Lung (tissue), 13 donors: ENCODE measurements around the gene SERINC1. TPM values are rescaled to one million over a fixed set of nuclear protein-coding genes. Genes with fewer than 3 reads are reported as not detected.

Experiments
- ATAC-seq: fragments of 200-7000 bp; cut with Tn5 transposase; one replicate; pipeline ENCODE4 v1.9.1; 2020; ENCODE audit warnings: moderate number of reproducible peaks; ENCODE audit not compliant: insufficient read depth, low FRiP score
- DNase-seq, 3 donors: peaks; one replicate each; pipeline ENCODE4 v3.0.0-alpha.2; 2013 to 2017
- H3K27ac ChIP-seq, 2 donors: one replicate each; pipeline ENCODE4 v1.5.1; 2013; ENCODE audit warnings: mild to moderate bottlenecking in 2 of 2, moderate library complexity in 2 of 2, control low read depth in 1 of 2, inconsistent platforms in 1 of 2, low read depth in 1 of 2, low read length in 1 of 2
- H3K27me3 ChIP-seq, 3 donors: one replicate each; pipeline ENCODE4 v1.5.1; 2013; ENCODE audit warnings: low read length in 2 of 3; ENCODE audit not compliant: control insufficient read depth in 3 of 3, insufficient read depth in 3 of 3
- H3K36me3 ChIP-seq, 4 donors: one replicate each; pipeline ENCODE4 v1.5.1; 2013; ENCODE audit warnings: low read length in 4 of 4, mild to moderate bottlenecking in 1 of 4, moderate library complexity in 1 of 4; ENCODE audit not compliant: control insufficient read depth in 4 of 4, insufficient read depth in 4 of 4
- H3K4me1 ChIP-seq, 5 donors: one replicate each; pipeline ENCODE4 v1.5.1; 2013; ENCODE audit warnings: low read length in 5 of 5, mild to moderate bottlenecking in 2 of 5, moderate library complexity in 1 of 5; ENCODE audit not compliant: control insufficient read depth in 5 of 5, insufficient read depth in 5 of 5
- H3K4me3 ChIP-seq: one replicate; pipeline ENCODE4 v1.5.1; 2013; ENCODE audit warnings: mild to moderate bottlenecking, control low read depth, moderate library complexity
- H3K9ac ChIP-seq, 2 donors: one replicate each; pipeline ENCODE4 v1.5.1; 2013; ENCODE audit warnings: low read length in 2 of 2, control low read depth in 1 of 2; ENCODE audit not compliant: insufficient read depth in 1 of 2
- H3K9me3 ChIP-seq, 4 donors: one replicate each; pipeline ENCODE4 v1.5.1; 2013; ENCODE audit warnings: low read length in 3 of 4, mild to moderate bottlenecking in 1 of 4, moderate library complexity in 1 of 4; ENCODE audit not compliant: control insufficient read depth in 4 of 4, insufficient read depth in 3 of 4
- WGBS, 2 donors: extraction: QIAGEN DNeasy Blood & Tissue Kit; methylation state at CpG; one replicate each; pipeline ENCODE4 v1.1.7; 2013; 5-methylcytosine and 5-hydroxymethylcytosine counted together
- polyA plus RNA-seq, 2 donors: library from polyadenylated mRNA; stranded (reverse); fragments of 200-250 nt; gene quantifications; one replicate each; pipeline ENCODE4 v1.2.1, GENCODE V29; 2013
- small RNA-seq: library from RNA; depleted of rRNA; stranded (forward); fragments of <200 nt; gene quantifications from one replicate; pipeline ENCODE3, GENCODE V24; 2014; ENCODE audit warnings: low replicate concordance
- total RNA-seq, 2 donors: library from RNA; depleted of rRNA in 1 of 2; stranded (reverse); fragments of >200 nt in 1 of 2; gene quantifications; one replicate each; pipeline ENCODE4 v1.2.1, GENCODE V29; 2014 to 2021
- TF ChIP-seq, protein P1 (sequence below): IDR thresholded peaks from 2 replicates; pipeline ENCODE4 v1.5.1; 2012; ENCODE audit warnings: mild to moderate bottlenecking; ENCODE audit errors: control extremely low read depth, extremely low read depth
- donor health status: control.
- donor health status: control.
- donor health status: Bipolar disorder and iron deficiency.
- donor health status: healthy.
- donor health status: DM: yes; HTN: yes; CAD: no.

The SERINC1 gene
- total and polyA plus RNA-seq, 4 donors: 50.1 to 226 (median 128) TPM

DNA sequence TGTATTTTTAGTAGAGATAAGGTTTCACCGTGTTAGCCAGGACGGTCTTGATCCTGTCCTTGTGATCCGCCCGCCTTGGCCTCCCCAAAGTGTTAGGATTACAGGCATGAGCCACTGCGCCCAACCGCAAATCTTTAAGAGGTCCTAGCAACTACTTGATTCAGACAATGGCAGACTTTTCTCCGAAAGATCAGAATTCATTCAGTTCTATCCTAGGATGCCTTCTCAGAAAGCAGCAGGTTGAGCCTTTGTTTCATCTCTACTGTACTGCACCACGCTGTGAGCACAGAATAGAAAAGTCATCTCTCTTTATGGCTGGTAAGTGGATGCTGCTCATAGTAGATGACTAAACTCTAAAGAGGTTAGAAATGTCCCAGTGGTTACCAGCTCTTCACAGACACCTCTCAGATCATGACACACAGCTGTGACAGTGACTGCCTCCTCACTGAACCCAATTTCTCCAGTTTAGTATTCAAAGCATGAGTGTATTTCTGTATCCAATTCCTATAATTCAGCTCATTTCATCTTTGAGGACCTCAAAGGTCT, 78.2 kb downstream of the SERINC1 start:
- TF ChIP-seq, protein P1, sequence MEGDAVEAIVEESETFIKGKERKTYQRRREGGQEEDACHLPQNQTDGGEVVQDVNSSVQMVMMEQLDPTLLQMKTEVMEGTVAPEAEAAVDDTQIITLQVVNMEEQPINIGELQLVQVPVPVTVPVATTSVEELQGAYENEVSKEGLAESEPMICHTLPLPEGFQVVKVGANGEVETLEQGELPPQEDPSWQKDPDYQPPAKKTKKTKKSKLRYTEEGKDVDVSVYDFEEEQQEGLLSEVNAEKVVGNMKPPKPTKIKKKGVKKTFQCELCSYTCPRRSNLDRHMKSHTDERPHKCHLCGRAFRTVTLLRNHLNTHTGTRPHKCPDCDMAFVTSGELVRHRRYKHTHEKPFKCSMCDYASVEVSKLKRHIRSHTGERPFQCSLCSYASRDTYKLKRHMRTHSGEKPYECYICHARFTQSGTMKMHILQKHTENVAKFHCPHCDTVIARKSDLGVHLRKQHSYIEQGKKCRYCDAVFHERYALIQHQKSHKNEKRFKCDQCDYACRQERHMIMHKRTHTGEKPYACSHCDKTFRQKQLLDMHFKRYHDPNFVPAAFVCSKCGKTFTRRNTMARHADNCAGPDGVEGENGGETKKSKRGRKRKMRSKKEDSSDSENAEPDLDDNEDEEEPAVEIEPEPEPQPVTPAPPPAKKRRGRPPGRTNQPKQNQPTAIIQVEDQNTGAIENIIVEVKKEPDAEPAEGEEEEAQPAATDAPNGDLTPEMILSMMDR: no peak
- Histone ChIP-seq H3K27me3 (no peaks in the 10 kb centered on the region), H3K9me3 (no peaks in the 10 kb centered on the region), H3K9ac (no peak overlapping the region), H3K4me1 (no peaks in the 10 kb centered on the region), H3K36me3 (no peaks in the 10 kb centered on the region), H3K27ac (no peak overlapping the region), H3K4me3 (no peak overlapping the region)
- 73 to 80% methylated on average over 8 of the region's 8 CpGs for WGBS, 2 donors
- no peak for DNase-seq
- no peak for ATAC-seq

Small RNA genes within 50 kb of the gene (small RNA-seq; reads per million reads assigned to genes)
- not detected for gene Z99129.1

Other genes with a start within 250 kb of the SERINC1 start
- gene HSF2, start 72.2 kb downstream of the SERINC1 start, total RNA-seq: 10 to 100 TPM in 1 of 2 donors, 1 to 10 TPM in 1; 8.4 to 36.8 TPM
- gene HSF2, start 72.2 kb downstream of the SERINC1 start, polyA plus RNA-seq: 1 to 10 TPM; 7.0 to 9.0 TPM
- 1 to 10 TPM; 4.5 to 5.3 TPM for gene PKIB, start 138.6 kb upstream of the SERINC1 start, total RNA-seq
- gene PKIB, start 138.6 kb upstream of the SERINC1 start, polyA plus RNA-seq: 1 to 10 TPM; 3.0 to 7.4 TPM